DOHH2 (cell line): ENCODE results near the gene HCK.

Source experiments
- H3F3A ChIP-seq: fragments of 200-600 bp; sonication (generic), shearing (Covaris generic); 2 replicates; pipeline ENCODE4 v1.6.0; 2016; ENCODE audit warnings: antibody characterized with exemption, mild to moderate bottlenecking; ENCODE audit not compliant: control insufficient read depth, insufficient read depth
- H3K27ac ChIP-seq: fragments of 200-600 bp; sonication (generic); 2 replicates; pipeline ENCODE4 v1.5.1; 2014; ENCODE audit warnings: low read depth, mild to moderate bottlenecking, low read length, moderate library complexity
- H3K27me3 ChIP-seq: fragments of 200-600 bp; sonication (generic); 2 replicates; pipeline ENCODE4 v1.6.1; 2014; ENCODE audit warnings: mild to moderate bottlenecking, low read length, mixed read lengths; ENCODE audit not compliant: control insufficient read depth
- H3K36me3 ChIP-seq: fragments of 200-600 bp; sonication (generic); 2 replicates; pipeline ENCODE4 v1.6.1; 2014; ENCODE audit warnings: mild to moderate bottlenecking, low read length, moderate library complexity, mixed read lengths; ENCODE audit not compliant: control insufficient read depth
- H3K4me1 ChIP-seq: fragments of 200-600 bp; sonication (generic); 2 replicates; pipeline ENCODE4 v1.6.1; 2014; ENCODE audit warnings: mild to moderate bottlenecking, low read length, mixed read lengths; ENCODE audit not compliant: control insufficient read depth
- H3K4me2 ChIP-seq: fragments of 200-600 bp; sonication (generic); 2 replicates; pipeline ENCODE4 v1.6.0; 2014; ENCODE audit warnings: mild to moderate bottlenecking, low read length, moderate library complexity
- H3K4me3 ChIP-seq: fragments of 200-600 bp; sonication (generic); 2 replicates; pipeline ENCODE4 v1.5.1; 2014; ENCODE audit warnings: mild to moderate bottlenecking, low read length, mixed read lengths
- H3K79me2 ChIP-seq: fragments of 200-600 bp; sonication (generic); 2 replicates; pipeline ENCODE4 v1.6.1; 2014; ENCODE audit warnings: mild to moderate bottlenecking, low read length, mixed read lengths; ENCODE audit not compliant: control insufficient read depth
- H3K9me2 ChIP-seq: fragments of 200-600 bp; sonication (generic); replicated peaks from 2 replicates; pipeline ENCODE4 v1.6.1; 2014; ENCODE audit warnings: mild to moderate bottlenecking, low read length, mixed read lengths; ENCODE audit not compliant: control insufficient read depth
- H3K9me3 ChIP-seq: fragments of 200-600 bp; sonication (generic); 2 replicates; pipeline ENCODE4 v1.6.1; 2014; ENCODE audit warnings: antibody characterized with exemption, low read length, mixed read lengths; ENCODE audit not compliant: control insufficient read depth, insufficient read depth
- H4K20me1 ChIP-seq: fragments of 200-600 bp; sonication (generic); 2 replicates; pipeline ENCODE4 v1.6.0; 2014; ENCODE audit warnings: low read depth, mild to moderate bottlenecking, antibody characterized with exemption, low read length, moderate library complexity; ENCODE audit not compliant: control insufficient read depth, insufficient read depth
- EZH2phosphoT487 ChIP-seq: fragments of 200-600 bp; sonication (generic); IDR thresholded peaks from 2 replicates; pipeline ENCODE4 v1.6.1; 2017; ENCODE audit warnings: borderline replicate concordance, mild to moderate bottlenecking, antibody characterized with exemption, low read length, moderate library complexity, mixed read lengths
- TF ChIP-seq, protein P1 (sequence below): fragments of 200-600 bp; sonication (generic); IDR thresholded peaks from one replicate; pipeline ENCODE4 v1.5.1; 2014; ENCODE audit warnings: antibody characterized with exemption, mild to moderate bottlenecking, low read depth, low read length; ENCODE audit not compliant: poor library complexity, severe bottlenecking

Gene HCK

DNA sequence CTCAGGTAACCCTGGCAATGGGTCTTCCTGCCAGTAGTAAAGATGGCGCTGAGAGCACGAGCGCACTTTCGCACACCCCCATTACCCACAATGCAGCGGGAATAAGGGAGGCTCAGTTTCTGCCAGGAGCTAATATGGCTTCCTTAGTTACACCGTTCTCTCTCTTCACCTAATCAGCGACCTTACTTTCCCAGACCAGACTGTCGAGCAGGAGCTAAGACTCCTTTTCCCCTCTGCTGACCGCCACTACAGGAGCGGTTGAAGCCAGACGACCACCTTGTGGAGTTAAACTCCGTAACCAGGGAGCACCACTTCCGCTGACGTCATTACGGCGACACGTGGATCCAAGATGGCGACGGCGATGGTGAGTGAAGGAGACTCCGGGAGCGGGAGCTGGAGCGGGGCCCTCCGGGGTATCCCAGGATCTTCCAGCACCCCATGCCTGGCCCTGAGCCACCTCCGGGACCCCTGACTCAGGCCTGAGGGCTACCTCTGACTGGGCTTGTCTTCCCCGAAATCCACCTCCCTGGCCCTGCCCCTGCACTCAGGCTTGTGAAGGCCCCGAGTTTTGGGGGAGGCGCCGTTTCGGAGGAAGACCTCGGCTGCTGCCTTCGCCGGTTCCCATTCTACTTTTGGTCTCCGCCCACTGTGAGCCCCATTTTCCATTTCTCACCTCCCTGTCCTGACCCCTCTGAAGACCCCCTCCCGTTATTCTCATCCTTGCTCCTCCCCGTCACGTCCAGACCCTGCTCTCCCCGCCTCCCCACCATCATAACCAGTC is 57.5 kb downstream of the HCK start, which contains the start of gene TM9SF4:
TM9SF4 (plus strand) TSS at position 323 of the 781 bp plus-strand sequence; CDS start at position 350, 27 bp downstream.
- Histone ChIP-seq H3F3A (no peaks in the 10 kb centered on the region), H3K79me2 (peaks cover 51% of the 10 kb centered on the region)
- TF ChIP-seq EZH2phosphoT487, result no peak
- TF ChIP-seq, protein P1, sequence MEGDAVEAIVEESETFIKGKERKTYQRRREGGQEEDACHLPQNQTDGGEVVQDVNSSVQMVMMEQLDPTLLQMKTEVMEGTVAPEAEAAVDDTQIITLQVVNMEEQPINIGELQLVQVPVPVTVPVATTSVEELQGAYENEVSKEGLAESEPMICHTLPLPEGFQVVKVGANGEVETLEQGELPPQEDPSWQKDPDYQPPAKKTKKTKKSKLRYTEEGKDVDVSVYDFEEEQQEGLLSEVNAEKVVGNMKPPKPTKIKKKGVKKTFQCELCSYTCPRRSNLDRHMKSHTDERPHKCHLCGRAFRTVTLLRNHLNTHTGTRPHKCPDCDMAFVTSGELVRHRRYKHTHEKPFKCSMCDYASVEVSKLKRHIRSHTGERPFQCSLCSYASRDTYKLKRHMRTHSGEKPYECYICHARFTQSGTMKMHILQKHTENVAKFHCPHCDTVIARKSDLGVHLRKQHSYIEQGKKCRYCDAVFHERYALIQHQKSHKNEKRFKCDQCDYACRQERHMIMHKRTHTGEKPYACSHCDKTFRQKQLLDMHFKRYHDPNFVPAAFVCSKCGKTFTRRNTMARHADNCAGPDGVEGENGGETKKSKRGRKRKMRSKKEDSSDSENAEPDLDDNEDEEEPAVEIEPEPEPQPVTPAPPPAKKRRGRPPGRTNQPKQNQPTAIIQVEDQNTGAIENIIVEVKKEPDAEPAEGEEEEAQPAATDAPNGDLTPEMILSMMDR, result no peak

GRCh38 chr20:32110173-32110704 is 58.2 kb downstream of the HCK start:
- H3K79me2 ChIP-seq, result peaks cover 58% of the 10 kb centered on the region
- H3K9me3 ChIP-seq, result no peaks in the 10 kb centered on the region
- peaks cover 34% of the 10 kb centered on the region for H3K36me3 ChIP-seq

More for the DNA sequence above, 57.5 kb downstream of the HCK start, which contains the start of gene TM9SF4:
- Histone ChIP-seq H3K4me1 (peaks cover 15% of the 10 kb centered on the region), H3K4me2 (peak within 1 kb of the TSS; percentile 94), H4K20me1 (peaks cover 16% of the 10 kb centered on the region), H3K27ac (peak within 1 kb of the TSS; percentile 84), H3K9me2 (no peaks in the 10 kb centered on the region), H3K36me3 (peaks cover 27% of the 10 kb centered on the region), H3K9me3 (no peaks in the 10 kb centered on the region), H3K27me3 (no peaks in the 10 kb centered on the region), H3K4me3 (peak within 1 kb of the TSS; percentile 86)

GRCh38 chr20:32110727-32111126 is 58.7 kb downstream of the HCK start:
- Histone ChIP-seq H3K4me1 (peaks cover 15% of the 10 kb centered on the region), H3K79me2 (peaks cover 62% of the 10 kb centered on the region), H3K27me3 (no peaks in the 10 kb centered on the region), H3K36me3 (peaks cover 36% of the 10 kb centered on the region), H3K9me2 (no peaks in the 10 kb centered on the region), H3K9me3 (no peaks in the 10 kb centered on the region), H4K20me1 (peaks cover 16% of the 10 kb centered on the region), H3K4me2 (peak overlapping the region; percentile 94), H3K27ac (no peak overlapping the region), H3F3A (no peaks in the 10 kb centered on the region), H3K4me3 (peak overlapping the region; percentile 86)
- TF ChIP-seq, protein P1, result no peak
- no peak for TF ChIP-seq EZH2phosphoT487

More at GRCh38 chr20:32110173-32110704, 58.2 kb downstream of the HCK start:
- Histone ChIP-seq H3K4me1 (peaks cover 15% of the 10 kb centered on the region), H3K4me3 (peak overlapping the region; percentile 86), H3K4me2 (peak overlapping the region; percentile 94), H3F3A (no peaks in the 10 kb centered on the region), H3K27ac (peak overlapping the region; percentile 84), H3K27me3 (no peaks in the 10 kb centered on the region), H3K9me2 (no peaks in the 10 kb centered on the region), H4K20me1 (peaks cover 16% of the 10 kb centered on the region)
- TF ChIP-seq, protein P1, result no peak
- TF ChIP-seq EZH2phosphoT487, result no peak
